HEK293T (cell line): Measurements from ENCODE around the gene MARS1.
"Not testable (repeated sequence)": the region's sequence is repeated elsewhere in the genome, so short reads cannot be mapped to it uniquely, and the experiment has no call there.

Source experiments
- CTCF ChIA-PET: fragments of 350-600 bp; formaldehyde crosslinking; extraction: SDS; loops from one replicate; lab custom pipeline; 2021; ENCODE audit warnings: antibody characterized with exemption, inconsistent platforms; lab: Yijun Ruan, JAX
- POLR2A ChIA-PET: fragments of 350-600 bp; formaldehyde crosslinking; extraction: SDS; loops from one replicate; lab custom pipeline; 2020; ENCODE audit warnings: antibody characterized with exemption, inconsistent platforms; lab: Yijun Ruan, JAX
- DNase-seq: peaks from one replicate; pipeline ENCODE4 v3.0.0; 2012; ENCODE audit warnings: mixed read lengths; ENCODE audit errors: extremely low spot score
- ARNT ChIP-seq: fragments of 450-650 bp; IDR thresholded peaks from 2 replicates; pipeline ENCODE4 v1.6.1; 2017; ENCODE audit warnings: mild to moderate bottlenecking
- BHLHE40 ChIP-seq: fragments of 450-650 bp; IDR thresholded peaks from 2 replicates; pipeline ENCODE4 v1.6.1; 2016; ENCODE audit warnings: mild to moderate bottlenecking, moderate library complexity, borderline replicate concordance
- CTBP1 ChIP-seq: fragments of 450-650 bp; IDR thresholded peaks from 2 replicates; pipeline ENCODE4 v1.6.1; 2016; ENCODE audit warnings: borderline replicate concordance
- ELF4 ChIP-seq: fragments of 450-650 bp; IDR thresholded peaks from 2 replicates; pipeline ENCODE4 v1.6.1; 2017; ENCODE audit warnings: antibody characterized with exemption
- FOXA1 ChIP-seq: fragments of 450-650 bp; IDR thresholded peaks from 2 replicates; pipeline ENCODE4 v1.6.1; 2016; ENCODE audit warnings: mild to moderate bottlenecking
- FOXK2 ChIP-seq: fragments of 450-650 bp; IDR thresholded peaks from 2 replicates; pipeline ENCODE4 v1.6.1; 2016; ENCODE audit warnings: mild to moderate bottlenecking
- FOXM1 ChIP-seq: fragments of 450-650 bp; IDR thresholded peaks from 2 replicates; pipeline ENCODE4 v1.6.1; 2017; ENCODE audit warnings: mild to moderate bottlenecking, borderline replicate concordance
- HDGF ChIP-seq: fragments of 450-650 bp; IDR thresholded peaks from 2 replicates; pipeline ENCODE4 v1.6.1; 2017; ENCODE audit warnings: antibody characterized with exemption, borderline replicate concordance
- L3MBTL2 ChIP-seq: fragments of 450-650 bp; conservative IDR thresholded peaks from 2 replicates; pipeline ENCODE4 v1.6.1; 2016; ENCODE audit warnings: mild to moderate bottlenecking
- LEF1 ChIP-seq: fragments of 450-650 bp; IDR thresholded peaks from 2 replicates; pipeline ENCODE4 v1.6.1; 2017; ENCODE audit warnings: mild to moderate bottlenecking, borderline replicate concordance
- NFRKB ChIP-seq: fragments of 450-650 bp; IDR thresholded peaks from 2 replicates; pipeline ENCODE4 v1.6.1; 2016; ENCODE audit warnings: mild to moderate bottlenecking, moderate library complexity
- PKNOX1 ChIP-seq: fragments of 450-650 bp; IDR thresholded peaks from 2 replicates; pipeline ENCODE4 v1.6.1; 2016
- SP1 ChIP-seq: fragments of 450-650 bp; IDR thresholded peaks from 2 replicates; pipeline ENCODE4 v1.6.1; 2017
- SUZ12 ChIP-seq: fragments of 450-650 bp; IDR thresholded peaks from 2 replicates; pipeline ENCODE4 v1.6.1; 2016; ENCODE audit warnings: mild to moderate bottlenecking
- TARDBP ChIP-seq: fragments of 450-650 bp; IDR thresholded peaks from 2 replicates; pipeline ENCODE4 v1.6.1; 2016
- ZNF384 ChIP-seq: fragments of 450-650 bp; IDR thresholded peaks from 2 replicates; pipeline ENCODE4 v1.6.1; 2016

MARS1 gene

GRCh38 chr12:57512665-57513064, 24.8 kb downstream of the MARS1 start:
- ChIA-PET POLR2A (interaction anchor here (1.4 to 2.6 kb wide), 2 partner anchors 7 to 10 kb away, joined by 5 to 12 read pairs; partner anchors contain the start of gene DDIT3), CTCF (interaction anchor here (0.6 kb wide), 1 partner anchor 205 kb away, joined by 3 read pairs; no protein-coding TSS in a partner anchor)
- TF ChIP-seq FOXK2 (no peak), PKNOX1 (no peak), ZNF384 (no peak), SP1 (no peak), FOXM1 (no peak), SUZ12 (no peak), ELF4 (no peak), CTBP1 (no peak), BHLHE40 (no peak), HDGF (no peak), L3MBTL2 (no peak), NFRKB (no peak), FOXA1 (no peak), LEF1 (no peak), ARNT (no peak), TARDBP (no peak)
- no peak for DNase-seq

GRCh38 chr12:57513266-57513665, 25.4 kb downstream of the MARS1 start:
- TF ChIP-seq BHLHE40 (no peak), FOXM1 (no peak), SP1 (no peak)
- no peak for DNase-seq
- CTCF ChIA-PET = no interaction called here
- POLR2A ChIA-PET = interaction anchor here (1.4 to 2.6 kb wide), 2 partner anchors 7 to 11 kb away, joined by 5 to 12 read pairs; partner anchors contain the start of gene DDIT3

GRCh38 chr12:57513677-57514076, 25.8 kb downstream of the MARS1 start:
- CTCF ChIA-PET, POLR2A ChIA-PET, DNase-seq: not testable (repeated sequence)

GRCh38 chr12:57514246-57514645, 26.4 kb downstream of the MARS1 start:
- POLR2A ChIA-PET = interaction anchor here (0.7 to 3.5 kb wide), 4 partner anchors 8 to 1357 kb away, joined by 3 to 20 read pairs (median 4); no protein-coding TSS in a partner anchor
- CTCF ChIA-PET, DNase-seq: not testable (repeated sequence)

GRCh38 chr12:57514720-57515407, 27.0 kb downstream of the MARS1 start:
- DNase-seq = no peak
- POLR2A ChIA-PET = interaction anchor here (0.7 to 3.5 kb wide), 5 partner anchors 9 to 1358 kb away, joined by 3 to 20 read pairs (median 3); no protein-coding TSS in a partner anchor
- CTCF ChIA-PET = interaction anchor here (1.0 kb wide), 1 partner anchor 56 kb away, joined by 3 read pairs; no protein-coding TSS in a partner anchor
- no peak for TF ChIP-seq ELF4
- no peak for TF ChIP-seq FOXA1
- no peak for TF ChIP-seq FOXM1
- no peak for TF ChIP-seq ZNF384
- no peak for TF ChIP-seq FOXK2
- no peak for TF ChIP-seq CTBP1
- no peak for TF ChIP-seq ARNT
- no peak for TF ChIP-seq BHLHE40
- no peak for TF ChIP-seq SUZ12
- no peak for TF ChIP-seq HDGF
- TF ChIP-seq NFRKB = no peak
- TF ChIP-seq PKNOX1 = no peak
- no peak for TF ChIP-seq L3MBTL2
- TF ChIP-seq TARDBP = no peak
- no peak for TF ChIP-seq SP1
- no peak for TF ChIP-seq LEF1

GRCh38 chr12:57515408-57515933, 27.6 kb downstream of the MARS1 start:
- ChIA-PET POLR2A (interaction anchor here (0.9 to 3.5 kb wide), 4 partner anchors 9 to 55 kb away, joined by 3 to 20 read pairs (median 4); no protein-coding TSS in a partner anchor), CTCF (interaction anchor here (1.0 kb wide), 1 partner anchor 57 kb away, joined by 3 read pairs; no protein-coding TSS in a partner anchor)
- TF ChIP-seq PKNOX1 = no peak
- no peak for TF ChIP-seq LEF1
- TF ChIP-seq ZNF384 = no peak
- TF ChIP-seq FOXM1 = no peak
- TF ChIP-seq BHLHE40 = no peak
- TF ChIP-seq SUZ12 = no peak
- TF ChIP-seq ELF4 = no peak
- no peak for TF ChIP-seq ARNT
- no peak for TF ChIP-seq SP1
- no peak for TF ChIP-seq TARDBP
- TF ChIP-seq FOXK2 = no peak
- TF ChIP-seq FOXA1 = no peak
- TF ChIP-seq NFRKB = no peak
- no peak for TF ChIP-seq HDGF
- TF ChIP-seq CTBP1 = no peak
- TF ChIP-seq L3MBTL2 = no peak
- no peak for DNase-seq
